GM21423 (cell line): ENCODE results near the gene FAM24B.

Experiments
- ATAC-seq: cut with Tn5 transposase; IDR thresholded peaks from one replicate; pipeline ENCODE4 v1.9.1; 2021; ENCODE audit warnings: mild to moderate bottlenecking, moderate library complexity; ENCODE audit not compliant: unreplicated experiment

FAM24B gene

GRCh38 chr10:122828716-122829255 is 50.6 kb downstream of the FAM24B start:
- no peak for ATAC-seq

GRCh38 chr10:122827302-122827701 is 52.1 kb downstream of the FAM24B start:
- ATAC-seq, result no peak

GRCh38 chr10:122822973-122823690 is 56.2 kb downstream of the FAM24B start:
- ATAC-seq, result no peak

- no peak for ATAC-seq
These were observed 57.6 kb downstream of the FAM24B start for GRCh38 chr10:122821808-122822207.

- ATAC-seq, result no peak
These were observed 63.9 kb downstream of the FAM24B start for GRCh38 chr10:122815458-122815857.

- no peak for ATAC-seq
These were observed 64.9 kb downstream of the FAM24B start for GRCh38 chr10:122814493-122814892.

GRCh38 chr10:122812751-122813150 is 66.6 kb downstream of the FAM24B start:
- no peak for ATAC-seq

GRCh38 chr10:122802282-122802681 is 77.1 kb downstream of the FAM24B start:
- ATAC-seq, result no peak
